Upper lobe of left lung (tissue), 6 donors: ENCODE data around the gene KCNS3. TPM values are rescaled to one million over a fixed set of nuclear protein-coding genes. Genes with fewer than 3 reads are reported as not detected.
A peak's percentile ranks its signal among the peaks of the same experiment; 100 is the strongest.

Experiments
- ATAC-seq, 2 donors: fragments of 200-7000 bp; cut with Tn5 transposase; one replicate each; pipeline ENCODE4 v1.9.1; 2022; ENCODE audit warnings: mild to moderate bottlenecking in 2 of 2, moderate library complexity in 2 of 2; ENCODE audit not compliant: low FRiP score in 2 of 2
- DNase-seq, 2 donors: peaks; one replicate each; pipeline ENCODE4 v3.0.0-alpha.2; 2019 to 2020
- H3K27ac ChIP-seq, 4 donors: fragments of 200-600 bp; sonication (generic); one replicate each; pipeline ENCODE4 v1.5.1; 2016 to 2019
- H3K27me3 ChIP-seq, 4 donors: fragments of 200-600 bp; sonication (generic); one replicate each; pipeline ENCODE4 v1.5.1; 2017 to 2019
- H3K36me3 ChIP-seq, 4 donors: fragments of 200-600 bp; sonication (generic); one replicate each; pipeline ENCODE4 v1.5.1; 2016 to 2019
- H3K4me1 ChIP-seq, 4 donors: fragments of 200-600 bp; sonication (generic); one replicate each; pipeline ENCODE4 v1.5.1; 2018 to 2019
- H3K4me3 ChIP-seq, 4 donors: fragments of 200-600 bp; sonication (generic); one replicate each; pipeline ENCODE4 v1.5.1; 2017 to 2019; ENCODE audit warnings: mild to moderate bottlenecking in 2 of 4, moderate library complexity in 1 of 4
- H3K9me3 ChIP-seq, 4 donors: fragments of 200-600 bp; sonication (generic); one replicate each; pipeline ENCODE4 v1.5.1; 2018 to 2019
- EP300 ChIP-seq, 4 donors: sonication (generic); formaldehyde crosslinking; IDR thresholded peaks; one replicate each; pipeline ENCODE4 v1.5.1; 2017; ENCODE audit warnings: antibody characterized with exemption in 4 of 4, control low read depth in 2 of 4
- POLR2A ChIP-seq, 4 donors: fragments of 450-650 bp; IDR thresholded peaks; one replicate each; pipeline ENCODE4 v1.5.1; 2016 to 2017; ENCODE audit warnings: antibody characterized with exemption in 4 of 4, mild to moderate bottlenecking in 2 of 4
- POLR2AphosphoS5 ChIP-seq, 2 donors: sonication (generic); formaldehyde crosslinking; IDR thresholded peaks; one replicate each; pipeline ENCODE4 v1.5.1; 2017; ENCODE audit warnings: antibody characterized with exemption in 2 of 2
- WGBS, 2 donors: methylation state at CpG; one replicate each; pipeline ENCODE4 v1.1.5; 2017 to 2018; 5-methylcytosine and 5-hydroxymethylcytosine counted together
- total RNA-seq, 6 donors: library from RNA; depleted of rRNA in 4 of 6; stranded (reverse); fragments of >200 nt in 4 of 6; gene quantifications; one replicate each; pipeline versions ENCODE4 v1.1.0 to v1.2.1, GENCODE V29; 2016 to 2021
- TF ChIP-seq, protein P1 (sequence below), 6 experiments: fragments of 450-650 bp in 4 of 6; fragments of 200-600 bp in 2 of 6; sonication (generic) in 2 of 6; IDR thresholded peaks; one replicate each; pipeline ENCODE4 v1.5.1; 2016 to 2019; ENCODE audit warnings: antibody characterized with exemption in 6 of 6
- donor health status: DM: no; HTN: no; CAD: no; lungs with moderate emphysema.
- donor health status: DM: no; HTN: yes; CAD: no; lungs with severe emphysema.

KCNS3 gene
- total RNA-seq, 6 donors from 2014 or later: 34.2 to 110 (median 48.8) TPM

DNA sequence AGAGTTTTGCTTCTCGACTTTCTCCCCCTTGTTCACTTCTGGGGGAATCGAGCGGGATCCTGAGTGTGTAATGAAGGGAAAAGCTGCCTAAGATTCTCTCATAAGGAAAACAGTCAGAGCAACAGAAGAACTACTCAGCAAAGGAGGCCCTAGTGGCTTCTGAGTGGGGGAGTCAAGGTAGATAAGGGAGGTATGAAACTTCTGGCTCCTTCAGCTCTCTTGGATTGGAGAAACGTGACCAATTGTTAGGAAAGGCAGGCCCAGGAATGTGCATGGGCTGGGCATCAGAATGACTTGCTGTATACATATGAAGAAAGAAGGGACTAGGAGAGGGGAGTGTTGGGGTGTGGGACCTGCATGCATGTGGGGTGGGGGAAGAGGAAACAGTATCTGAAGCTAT is 73.1 kb downstream of the KCNS3 start:
- H3K27ac ChIP-seq: no peak overlapping the region
- ATAC-seq: peak in 1 of 2 donors; percentile 63
- H3K9me3 ChIP-seq: no peaks in the 10 kb centered on the region
- no peaks in the 10 kb centered on the region for H3K4me1 ChIP-seq
- no peak for DNase-seq
- WGBS, 2 donors: 56 to 68% methylated on average over 4 of the region's 4 CpGs
- no peaks in the 10 kb centered on the region for H3K36me3 ChIP-seq
- TF ChIP-seq EP300 (IDR thresholded peaks at IDR 0.05) (no peak), POLR2AphosphoS5 (IDR thresholded peaks at IDR 0.05) (no peak), POLR2A (IDR thresholded peaks at IDR 0.05) (no peak)
- TF ChIP-seq, protein P1, sequence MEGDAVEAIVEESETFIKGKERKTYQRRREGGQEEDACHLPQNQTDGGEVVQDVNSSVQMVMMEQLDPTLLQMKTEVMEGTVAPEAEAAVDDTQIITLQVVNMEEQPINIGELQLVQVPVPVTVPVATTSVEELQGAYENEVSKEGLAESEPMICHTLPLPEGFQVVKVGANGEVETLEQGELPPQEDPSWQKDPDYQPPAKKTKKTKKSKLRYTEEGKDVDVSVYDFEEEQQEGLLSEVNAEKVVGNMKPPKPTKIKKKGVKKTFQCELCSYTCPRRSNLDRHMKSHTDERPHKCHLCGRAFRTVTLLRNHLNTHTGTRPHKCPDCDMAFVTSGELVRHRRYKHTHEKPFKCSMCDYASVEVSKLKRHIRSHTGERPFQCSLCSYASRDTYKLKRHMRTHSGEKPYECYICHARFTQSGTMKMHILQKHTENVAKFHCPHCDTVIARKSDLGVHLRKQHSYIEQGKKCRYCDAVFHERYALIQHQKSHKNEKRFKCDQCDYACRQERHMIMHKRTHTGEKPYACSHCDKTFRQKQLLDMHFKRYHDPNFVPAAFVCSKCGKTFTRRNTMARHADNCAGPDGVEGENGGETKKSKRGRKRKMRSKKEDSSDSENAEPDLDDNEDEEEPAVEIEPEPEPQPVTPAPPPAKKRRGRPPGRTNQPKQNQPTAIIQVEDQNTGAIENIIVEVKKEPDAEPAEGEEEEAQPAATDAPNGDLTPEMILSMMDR (IDR thresholded peaks at IDR 0.05): no peak
- no peak overlapping the region for H3K4me3 ChIP-seq
- no peaks in the 10 kb centered on the region for H3K27me3 ChIP-seq

DNA sequence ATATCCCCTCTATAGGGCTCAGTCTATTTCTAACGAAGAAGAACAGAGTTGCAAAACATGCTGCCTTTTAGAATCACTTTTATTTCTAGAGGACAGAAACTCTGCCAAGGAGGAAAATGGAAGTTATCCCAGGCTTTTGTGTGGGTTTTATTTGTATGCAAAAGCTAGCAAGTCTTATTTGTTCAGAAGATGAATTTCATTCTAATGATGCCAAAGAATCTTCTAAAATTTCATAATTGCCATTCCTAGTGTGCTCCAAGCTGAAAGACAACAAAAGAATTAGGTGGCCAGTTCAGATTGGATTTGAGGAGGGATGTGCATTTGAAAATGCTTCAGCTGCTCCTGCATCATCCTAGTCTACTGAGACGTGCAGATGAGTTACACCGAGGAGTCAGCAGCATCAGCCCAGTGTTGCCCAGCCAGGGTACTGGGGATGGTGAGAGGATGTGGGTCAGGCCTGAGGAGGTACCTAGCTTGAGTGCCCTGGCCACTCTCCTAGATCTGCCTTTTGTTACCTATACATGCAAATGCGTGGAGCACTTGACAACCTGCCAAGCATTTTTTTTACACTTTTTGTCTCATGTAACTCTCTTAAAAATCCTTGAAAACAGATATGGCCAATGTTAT is 80.1 kb downstream of the KCNS3 start:
- H3K4me1 ChIP-seq: no peaks in the 10 kb centered on the region
- no peaks in the 10 kb centered on the region for H3K9me3 ChIP-seq
- no peak overlapping the region for H3K27ac ChIP-seq
- TF ChIP-seq POLR2AphosphoS5 (IDR thresholded peaks at IDR 0.05): no peak
- no peak for TF ChIP-seq POLR2A (IDR thresholded peaks at IDR 0.05)
- TF ChIP-seq, protein P1 (IDR thresholded peaks at IDR 0.05): no peak
- TF ChIP-seq EP300 (IDR thresholded peaks at IDR 0.05): no peak
- H3K4me3 ChIP-seq: no peak overlapping the region
- H3K27me3 ChIP-seq: no peaks in the 10 kb centered on the region
- ATAC-seq (no peak), DNase-seq (no peak)
- WGBS, 2 donors: 68 to 78% methylated on average over 4 of the region's 4 CpGs
- no peaks in the 10 kb centered on the region for H3K36me3 ChIP-seq

DNA sequence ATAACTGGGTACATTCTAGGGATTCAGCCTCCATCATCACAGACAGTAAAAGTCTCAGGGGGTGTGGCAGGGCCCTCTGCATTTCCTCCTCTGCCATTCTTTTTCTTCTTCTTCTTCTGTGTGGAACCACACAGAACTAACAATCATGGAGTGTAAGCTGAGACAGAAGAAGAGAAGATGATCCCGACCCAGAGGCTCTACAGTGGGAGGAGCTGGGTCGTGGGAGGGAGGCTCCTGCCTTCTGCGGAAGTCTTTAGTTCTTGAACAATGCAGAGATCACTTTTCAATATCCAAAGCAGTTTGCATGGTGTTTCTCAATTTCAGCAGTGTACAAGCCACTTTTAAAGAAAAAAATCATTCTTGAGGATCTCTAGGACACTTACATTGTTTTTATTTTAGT is 80.9 kb downstream of the KCNS3 start:
- Histone ChIP-seq H3K4me3 (no peak overlapping the region), H3K27me3 (no peaks in the 10 kb centered on the region), H3K9me3 (no peaks in the 10 kb centered on the region), H3K4me1 (no peaks in the 10 kb centered on the region), H3K27ac (no peak overlapping the region), H3K36me3 (no peaks in the 10 kb centered on the region)
- TF ChIP-seq, protein P1 (IDR thresholded peaks at IDR 0.05): no peak
- no peak for TF ChIP-seq POLR2AphosphoS5 (IDR thresholded peaks at IDR 0.05)
- no peak for TF ChIP-seq POLR2A (IDR thresholded peaks at IDR 0.05)
- TF ChIP-seq EP300 (IDR thresholded peaks at IDR 0.05): no peak
- DNase-seq (no peak), ATAC-seq (peak in 1 of 2 donors; percentile 22)
- 45 to 59% methylated on average over 3 of the region's 3 CpGs for WGBS, 2 donors

DNA sequence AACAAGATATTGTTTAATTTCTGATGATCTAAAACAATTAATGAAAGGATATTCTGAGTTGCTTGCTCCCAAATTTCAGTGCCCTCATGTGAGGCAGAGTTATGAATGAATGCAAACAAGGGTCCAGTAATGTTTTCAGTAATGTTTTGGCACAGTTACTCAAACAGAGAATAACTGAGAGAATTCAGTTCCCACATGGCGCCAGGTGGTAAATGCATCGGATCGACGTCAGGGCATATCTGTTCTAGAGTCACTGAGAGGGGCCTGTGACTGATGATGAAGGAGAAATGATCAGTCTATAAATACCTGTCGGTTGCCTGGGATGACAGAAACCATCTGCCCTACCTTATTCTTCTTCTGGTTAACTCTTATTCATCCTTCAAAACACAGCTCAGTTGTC is 81.4 kb downstream of the KCNS3 start:
- no peak overlapping the region for H3K4me3 ChIP-seq
- ATAC-seq: no peak
- no peaks in the 10 kb centered on the region for H3K36me3 ChIP-seq
- TF ChIP-seq EP300 (IDR thresholded peaks at IDR 0.05) (no peak), POLR2AphosphoS5 (IDR thresholded peaks at IDR 0.05) (no peak), POLR2A (IDR thresholded peaks at IDR 0.05) (no peak)
- H3K4me1 ChIP-seq: no peaks in the 10 kb centered on the region
- WGBS, 2 donors: 80 to 81% methylated on average over 5 of the region's 5 CpGs
- H3K9me3 ChIP-seq: no peaks in the 10 kb centered on the region
- H3K27ac ChIP-seq: no peak overlapping the region
- no peaks in the 10 kb centered on the region for H3K27me3 ChIP-seq
- no peak for DNase-seq

DNA sequence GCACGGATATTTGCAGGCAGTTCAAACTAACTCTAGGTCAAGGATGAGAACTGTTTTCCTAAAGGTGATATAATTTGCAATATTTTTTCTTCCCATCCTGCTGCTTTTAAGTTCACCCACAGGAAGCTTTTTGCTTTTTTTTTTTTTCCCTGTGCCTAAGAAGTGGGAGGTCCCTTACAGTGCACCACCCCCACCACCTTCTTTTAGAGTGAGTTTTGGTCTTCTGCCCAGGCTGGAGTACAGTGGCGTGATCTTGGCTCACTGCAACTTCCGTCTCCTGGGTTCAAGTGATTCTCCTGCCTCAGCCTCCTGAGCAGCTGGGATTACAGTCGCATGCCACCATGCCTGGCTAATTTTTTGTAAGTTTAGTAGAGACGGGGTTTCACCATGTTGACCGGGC is 82.5 kb downstream of the KCNS3 start:
- H3K9me3 ChIP-seq: no peaks in the 10 kb centered on the region
- WGBS, 2 donors: 43 to 65% methylated on average over 6 of the region's 6 CpGs
- H3K27me3 ChIP-seq: no peaks in the 10 kb centered on the region
- H3K4me1 ChIP-seq: no peaks in the 10 kb centered on the region
- no peak for TF ChIP-seq POLR2AphosphoS5 (IDR thresholded peaks at IDR 0.05)
- no peak for TF ChIP-seq POLR2A (IDR thresholded peaks at IDR 0.05)
- no peak for TF ChIP-seq EP300 (IDR thresholded peaks at IDR 0.05)
- TF ChIP-seq, protein P1 (IDR thresholded peaks at IDR 0.05): no peak
- no peak overlapping the region for H3K4me3 ChIP-seq
- H3K36me3 ChIP-seq: no peaks in the 10 kb centered on the region
- peak in 1 of 2 donors; percentile 28 for DNase-seq
- ATAC-seq: no peak
- no peak overlapping the region for H3K27ac ChIP-seq
